ENCODE results near the gene HS6ST3.

The HS6ST3 gene

DNA sequence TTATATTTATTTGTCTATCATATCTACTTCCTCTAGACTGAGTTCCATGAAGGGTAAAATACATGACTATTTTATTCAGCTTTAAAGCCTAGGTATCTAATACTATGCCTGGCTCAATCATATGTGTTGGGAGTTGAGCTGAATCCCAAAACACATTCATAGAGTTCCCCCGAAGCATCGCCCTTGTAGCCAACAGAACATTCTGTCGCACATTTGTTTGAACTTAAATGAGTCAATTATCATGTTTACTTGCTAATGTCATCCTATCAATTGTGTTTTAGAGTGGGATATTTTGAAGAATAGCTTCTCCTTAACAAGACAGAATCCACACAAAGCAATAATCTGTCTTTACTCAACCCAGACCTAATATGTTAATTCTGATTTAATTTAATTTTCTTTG lies 252.4 kb downstream of the HS6ST3 start:
- DNase-seq = no peak

DNA sequence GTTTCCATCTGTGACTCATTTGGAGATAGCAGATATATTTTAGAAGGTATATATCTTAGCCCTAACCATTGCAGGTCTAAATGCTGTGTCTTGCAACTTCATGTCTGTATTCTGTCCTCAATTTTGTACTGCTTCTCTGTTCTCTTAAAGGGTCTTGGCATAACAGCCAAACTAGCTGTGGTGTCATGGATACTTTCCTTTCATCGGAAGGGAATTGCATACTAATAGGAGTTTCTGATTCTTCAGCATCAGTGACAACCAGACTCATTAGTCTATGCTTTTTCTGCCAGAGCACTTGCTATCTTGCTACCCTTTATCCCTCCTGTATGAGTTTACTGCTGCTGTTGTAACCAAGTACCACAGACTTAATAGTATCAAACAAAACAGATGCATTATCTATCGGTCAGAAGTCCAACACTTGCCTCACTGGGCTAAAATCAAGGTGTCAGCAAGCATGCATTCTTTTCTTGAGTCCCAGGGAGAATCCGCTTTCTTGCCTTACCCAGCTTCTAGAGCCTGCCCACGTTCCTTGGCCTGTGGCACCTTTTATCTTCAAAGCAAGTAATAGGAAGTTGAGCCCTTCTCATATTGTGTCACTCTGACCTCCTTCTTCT lies 253.1 kb downstream of the HS6ST3 start:
- DNase-seq = no peak

DNA sequence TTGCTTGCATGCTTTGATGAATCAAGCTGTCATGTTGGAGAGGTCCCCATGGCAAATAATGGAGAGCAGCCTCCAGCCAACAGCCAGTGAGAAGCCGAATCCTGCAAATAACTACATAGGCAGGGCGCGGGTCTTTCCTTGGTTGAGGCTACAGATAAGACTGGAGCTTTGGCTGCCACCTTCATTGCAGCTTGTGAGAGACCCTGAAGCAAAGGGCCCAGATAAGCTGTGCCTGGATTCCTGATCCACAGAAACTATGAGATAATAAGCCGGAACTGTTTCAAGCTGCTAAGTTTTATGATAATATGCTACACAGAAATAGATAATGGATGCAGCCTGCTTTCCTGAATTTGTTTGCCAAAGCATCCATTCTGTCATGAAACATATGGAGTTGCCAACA lies 257.0 kb downstream of the HS6ST3 start:
- DNase-seq = no peak

DNA sequence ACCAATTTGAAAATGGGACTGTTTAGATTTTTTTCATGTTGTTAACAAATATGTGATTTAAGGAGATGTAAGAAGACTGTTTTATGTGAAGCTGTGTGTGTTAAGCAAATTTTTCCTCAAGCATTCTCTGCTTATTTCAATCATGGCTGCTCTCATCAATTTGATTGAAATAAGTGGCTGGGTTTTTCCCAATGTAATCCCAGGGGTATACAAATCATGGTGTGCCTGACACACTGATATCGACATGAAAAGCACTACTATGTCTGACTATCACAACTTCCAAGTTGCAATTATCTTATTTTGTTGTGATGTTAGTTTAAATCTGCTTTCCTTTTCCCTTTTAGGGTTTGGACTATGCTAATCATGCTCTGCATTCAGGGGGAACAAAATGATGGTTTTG lies 283.7 kb downstream of the HS6ST3 start:
- no peak for DNase-seq

DNA sequence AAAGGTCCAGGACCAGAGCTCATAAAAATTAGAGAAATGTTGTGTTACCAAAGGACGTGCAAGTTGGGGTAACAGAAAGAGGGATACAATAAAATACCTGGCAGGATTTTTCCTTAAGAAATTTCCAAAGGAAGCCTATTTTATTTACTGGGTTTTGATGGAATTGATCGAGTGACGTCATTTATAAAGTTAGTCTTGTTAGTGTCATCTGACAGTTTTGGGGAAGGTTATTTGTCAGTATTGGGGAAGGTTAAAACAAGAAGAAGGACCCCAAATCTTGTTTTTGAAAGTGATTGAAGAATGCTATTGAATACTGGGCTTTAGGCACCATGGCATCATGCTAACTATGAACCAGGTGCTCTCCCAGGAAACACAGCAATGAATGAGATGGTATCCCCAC lies 287.9 kb downstream of the HS6ST3 start:
- DNase-seq = no peak

DNA sequence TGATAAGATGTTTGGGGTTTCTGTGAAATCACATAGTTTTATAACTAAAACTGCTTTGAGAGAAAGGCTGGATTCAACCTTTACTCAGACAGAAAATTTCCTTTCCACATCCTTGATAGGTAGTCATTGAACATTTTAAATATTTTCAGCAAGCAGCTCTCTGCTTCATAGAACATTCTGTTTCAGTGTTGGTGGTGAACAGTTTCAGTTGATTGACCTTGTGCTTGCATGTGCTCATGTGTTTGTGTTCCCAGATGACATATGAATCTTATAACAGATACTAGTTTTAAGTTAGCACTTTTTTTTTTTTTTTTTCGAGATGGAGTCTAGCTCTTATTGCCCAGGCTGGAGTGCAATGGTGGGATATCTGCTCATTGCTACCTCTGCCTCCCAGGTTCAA lies 290.1 kb downstream of the HS6ST3 start:
- DNase-seq = no peak

DNA sequence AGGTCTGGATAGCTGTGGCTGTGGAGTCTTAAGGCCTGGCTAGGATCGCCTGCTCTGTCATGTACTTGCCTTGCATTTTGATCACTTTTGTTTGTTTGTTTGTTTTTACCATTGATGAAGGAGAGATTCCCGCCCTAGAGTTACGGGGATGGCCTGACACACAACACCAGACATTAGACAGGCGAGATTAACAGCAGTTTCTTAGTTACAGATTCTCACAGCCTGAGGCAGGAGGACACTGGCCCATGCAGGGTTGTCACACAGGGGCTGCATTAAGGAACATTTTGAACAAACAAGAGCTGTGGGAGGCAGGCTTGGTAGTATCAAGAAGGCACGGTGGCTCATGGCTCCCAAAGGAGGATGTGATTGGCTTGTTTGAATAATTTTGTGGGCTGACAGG lies 291.8 kb downstream of the HS6ST3 start:
- DNase-seq = no peak

DNA sequence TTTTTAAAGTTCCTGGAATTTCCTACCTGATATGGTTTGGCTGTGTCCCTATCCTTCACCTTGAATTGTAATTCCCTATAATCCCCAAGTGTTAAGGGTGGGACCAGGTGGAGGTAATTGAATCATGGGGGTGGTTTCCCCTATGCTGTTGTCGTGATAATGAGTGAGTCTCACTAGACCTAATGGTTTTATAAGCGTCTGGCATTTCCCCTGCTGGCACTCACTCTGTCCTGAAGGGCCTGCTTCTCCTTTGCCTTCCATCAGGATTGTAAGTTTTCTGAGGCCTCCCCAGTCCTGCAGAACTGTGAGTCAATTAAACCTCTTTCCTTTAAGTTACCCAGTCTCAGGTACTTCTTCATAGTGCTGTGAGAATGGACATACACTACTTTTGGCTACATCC lies 298.7 kb downstream of the HS6ST3 start:
- no peak for DNase-seq

DNA sequence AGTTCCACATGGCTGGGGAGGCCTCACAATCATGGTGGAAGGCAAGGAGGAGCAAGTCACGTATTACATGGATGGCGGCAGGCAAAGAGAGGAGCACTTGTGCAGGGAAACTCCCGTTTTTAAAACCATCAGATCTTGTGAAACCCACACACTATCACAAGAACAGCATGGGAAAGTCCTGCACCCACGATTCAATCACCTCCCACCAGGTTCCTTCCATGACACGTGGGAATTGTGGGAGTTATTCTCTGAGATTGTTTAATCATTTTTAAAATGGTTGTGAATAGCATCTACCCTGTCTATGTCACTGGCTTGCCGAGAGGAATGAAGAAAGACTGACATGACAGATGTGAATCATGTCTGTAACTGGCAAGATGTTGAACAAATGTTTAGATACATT lies 301.7 kb downstream of the HS6ST3 start:
- DNase-seq = no peak

DNA sequence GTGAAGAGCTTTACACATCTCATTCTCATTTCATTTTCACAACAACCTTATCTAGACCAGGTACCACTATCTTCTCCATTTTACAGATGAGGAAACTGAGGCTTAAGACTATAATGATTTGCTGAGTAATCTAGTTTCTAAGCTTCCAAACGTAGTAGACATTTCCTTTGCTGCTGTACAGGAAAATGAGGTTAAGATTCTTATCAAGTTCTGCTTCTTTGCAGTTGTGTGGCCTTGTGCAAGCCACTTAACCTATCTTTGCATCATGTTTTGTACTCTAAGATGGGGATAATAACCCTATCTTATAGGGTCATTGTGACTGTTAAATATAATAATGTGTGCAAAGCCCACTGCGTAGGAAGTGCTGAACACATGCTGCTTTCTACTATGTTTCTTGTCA lies 307.9 kb downstream of the HS6ST3 start:
- DNase-seq = no peak

DNA sequence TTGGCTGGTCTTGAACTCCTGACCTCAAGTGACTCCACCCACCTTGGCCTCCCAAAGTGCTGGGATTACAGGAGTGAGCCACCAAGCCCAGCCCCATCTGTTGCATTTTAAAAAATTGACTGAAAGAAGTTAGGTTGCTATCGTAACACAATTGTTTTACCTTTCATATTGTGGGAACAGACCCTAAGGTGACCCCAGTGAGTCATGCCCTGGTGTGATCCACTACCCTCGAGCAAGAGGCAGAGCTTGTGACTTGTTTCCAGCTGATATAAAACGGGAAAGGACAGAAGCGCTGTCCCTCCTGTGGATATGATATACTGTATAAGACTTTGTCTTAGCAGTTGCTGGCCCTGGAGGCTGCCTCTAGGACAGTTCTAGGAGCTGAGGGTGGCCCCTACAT lies 308.6 kb downstream of the HS6ST3 start:
- no peak for DNase-seq

DNA sequence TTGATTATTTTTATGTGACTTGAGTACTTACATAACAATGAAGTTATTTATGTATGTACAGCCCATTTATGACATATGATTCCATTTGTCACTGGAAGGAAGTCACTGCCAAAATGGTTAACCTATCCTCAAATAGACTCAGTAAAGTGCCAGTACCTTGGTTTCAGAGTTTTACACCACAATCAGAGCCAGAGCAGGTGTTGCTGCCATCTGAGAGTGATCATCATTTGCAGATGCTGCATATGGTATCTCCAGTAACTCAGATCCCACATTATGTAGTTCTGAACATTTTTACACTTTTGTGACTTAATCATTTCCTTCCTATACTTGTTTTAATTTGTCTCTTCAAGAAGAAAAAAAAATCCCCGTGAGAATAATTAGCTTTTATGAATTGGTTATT lies 313.3 kb downstream of the HS6ST3 start:
- no peak for DNase-seq

DNA sequence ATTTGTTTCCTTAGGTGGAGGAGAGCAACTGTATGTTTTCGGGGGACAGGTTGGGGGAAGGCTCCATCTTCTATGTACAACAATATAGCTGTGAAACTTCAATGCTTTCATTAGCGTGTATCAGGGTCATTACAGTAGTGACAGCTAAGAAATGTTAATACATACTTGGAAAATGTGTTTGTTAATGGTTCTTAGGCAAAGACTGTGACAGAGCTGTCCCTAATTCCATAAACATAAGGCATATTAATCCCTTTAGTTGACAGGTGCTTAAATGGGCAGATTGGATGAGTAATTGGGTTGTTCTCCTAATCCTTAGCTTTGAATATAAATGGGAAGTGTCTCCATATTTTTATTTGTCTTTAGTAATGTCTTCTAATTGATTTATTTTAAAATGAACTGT lies 313.7 kb downstream of the HS6ST3 start:
- no peak for DNase-seq

DNA sequence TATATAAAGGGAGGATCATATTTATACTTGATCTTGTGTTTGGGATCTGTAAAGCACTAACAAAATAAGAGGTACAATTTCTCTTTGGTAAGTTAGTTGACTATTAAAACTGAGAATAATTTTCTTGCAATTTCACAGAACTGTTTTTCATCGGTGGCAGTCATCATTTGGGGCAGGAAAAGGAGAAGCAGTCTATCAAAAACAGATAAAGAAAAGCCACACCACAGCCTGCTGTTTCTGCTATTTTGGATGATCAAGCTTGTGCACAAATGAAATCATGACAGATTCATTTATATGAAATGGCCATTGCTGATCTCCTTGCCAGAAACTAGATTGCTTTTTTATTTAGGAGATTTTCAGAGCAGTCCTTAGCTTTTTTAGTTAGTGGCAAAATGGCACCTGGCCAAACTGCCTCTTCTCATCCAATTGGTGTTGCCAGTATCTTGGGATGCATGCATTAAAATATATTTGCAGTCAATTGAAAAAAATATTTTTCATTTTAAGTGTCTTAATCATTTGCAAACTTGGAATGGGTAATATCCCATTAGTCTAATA lies 326.0 kb downstream of the HS6ST3 start:
- DNase-seq = no peak

DNA sequence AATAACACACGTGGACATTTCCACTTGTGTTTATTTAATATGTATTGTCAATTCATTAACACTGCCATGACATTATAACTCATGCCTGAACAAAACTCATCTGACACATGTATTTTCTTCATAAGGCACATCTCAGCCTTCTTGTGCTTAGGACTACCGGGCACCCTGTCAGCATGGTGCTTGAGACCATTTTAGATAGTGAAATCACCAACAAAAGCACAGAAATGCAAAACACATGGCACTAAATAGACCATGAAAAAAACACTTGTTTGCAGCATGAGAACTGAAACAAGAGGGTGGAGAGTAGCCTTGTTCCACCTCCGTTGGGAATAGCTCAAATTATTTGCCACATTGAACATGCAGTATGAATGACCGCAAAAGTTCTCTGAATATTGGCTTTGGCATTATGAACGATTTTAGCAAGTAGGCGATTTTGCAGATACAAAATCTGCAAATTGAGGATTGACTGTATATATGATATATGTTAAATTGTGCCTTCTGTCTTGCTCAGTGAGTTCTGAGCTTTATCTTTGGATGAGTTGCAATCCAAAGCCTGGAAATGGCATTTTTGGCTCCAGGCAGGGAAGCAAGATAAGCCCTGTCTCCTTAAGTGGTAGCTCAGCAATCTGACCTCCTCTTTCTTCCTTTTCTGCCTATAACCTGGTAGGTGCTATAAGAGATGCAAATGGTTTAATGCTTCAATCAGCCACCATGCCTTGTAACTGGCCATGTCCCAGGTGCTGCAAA lies 328.2 kb downstream of the HS6ST3 start:
- no peak for DNase-seq

DNA sequence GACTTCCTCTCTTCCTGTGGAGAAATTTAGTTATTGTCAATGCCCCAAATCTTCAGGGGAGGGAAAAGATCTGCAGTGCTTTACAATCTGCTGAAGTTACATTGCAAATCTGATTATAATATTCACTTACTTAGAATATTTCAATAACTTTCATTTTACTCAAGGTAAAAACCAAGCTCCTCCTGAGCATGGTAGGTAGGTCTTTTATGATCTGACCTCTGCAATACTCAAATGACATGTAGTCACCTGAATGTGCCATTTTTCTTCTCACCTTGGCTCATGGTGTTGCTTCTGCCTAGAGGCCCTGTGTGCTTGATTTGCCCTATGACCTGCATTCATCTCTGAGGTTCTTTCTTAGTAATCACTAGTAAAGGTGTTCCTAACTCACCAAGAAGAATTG lies 331.4 kb downstream of the HS6ST3 start:
- no peak for DNase-seq

DNA sequence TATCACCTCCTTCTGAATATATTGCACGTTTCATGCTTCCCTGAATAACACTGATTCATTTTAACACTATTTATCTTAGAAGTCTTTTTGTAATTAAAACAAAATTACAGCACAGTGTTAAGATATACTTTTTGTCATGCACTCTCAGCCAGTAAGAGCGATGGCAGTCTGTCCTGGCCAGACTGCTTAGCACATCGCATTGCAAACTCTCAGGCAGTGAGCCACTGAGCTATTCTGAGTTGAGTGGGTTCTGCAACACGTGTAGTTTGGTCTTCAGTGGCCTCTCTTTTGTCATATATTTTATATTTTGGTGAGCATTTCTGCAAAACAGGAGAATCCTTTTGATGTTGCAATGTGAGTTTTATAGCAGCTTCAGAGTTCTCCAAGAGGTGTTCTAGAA lies 332.1 kb downstream of the HS6ST3 start:
- DNase-seq = no peak

DNA sequence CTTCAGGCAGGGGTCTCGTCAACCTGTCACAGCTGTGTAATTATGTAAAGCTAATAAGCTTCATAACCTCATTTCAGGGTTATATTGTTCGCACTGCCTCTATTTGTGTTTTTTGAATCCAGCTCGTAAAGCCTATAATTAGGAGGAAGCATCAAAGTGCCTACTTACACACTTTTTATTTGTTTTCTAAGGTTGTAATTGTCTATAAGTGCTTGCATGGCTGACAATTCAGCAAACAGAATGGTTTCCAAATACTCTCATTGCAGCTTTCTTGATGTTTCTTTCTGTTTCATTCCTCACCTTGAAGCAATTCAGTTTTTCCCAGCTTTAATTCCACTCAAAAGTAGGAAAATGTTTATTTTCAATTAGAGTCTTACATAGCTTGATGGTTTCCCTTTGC lies 336.3 kb downstream of the HS6ST3 start:
- DNase-seq = no peak

DNA sequence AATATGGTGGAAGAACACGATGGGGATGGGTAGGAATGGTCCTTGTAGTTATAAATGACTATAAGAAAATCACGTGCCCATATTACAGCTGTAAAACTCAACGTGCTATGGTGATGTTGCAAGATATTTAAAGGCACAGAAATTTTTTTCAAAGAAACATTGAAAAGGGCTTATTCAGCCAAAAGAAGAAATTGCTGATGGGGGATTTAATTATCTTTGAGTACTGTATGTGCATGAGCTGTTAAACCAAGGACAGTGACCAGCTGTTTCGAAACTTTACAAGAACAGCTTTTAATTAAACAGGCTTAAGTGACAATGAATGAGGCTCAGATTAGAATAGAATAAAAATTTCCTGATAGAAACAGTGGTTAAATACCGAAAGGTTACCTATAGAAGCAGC lies 339.0 kb downstream of the HS6ST3 start:
- no peak for DNase-seq

DNA sequence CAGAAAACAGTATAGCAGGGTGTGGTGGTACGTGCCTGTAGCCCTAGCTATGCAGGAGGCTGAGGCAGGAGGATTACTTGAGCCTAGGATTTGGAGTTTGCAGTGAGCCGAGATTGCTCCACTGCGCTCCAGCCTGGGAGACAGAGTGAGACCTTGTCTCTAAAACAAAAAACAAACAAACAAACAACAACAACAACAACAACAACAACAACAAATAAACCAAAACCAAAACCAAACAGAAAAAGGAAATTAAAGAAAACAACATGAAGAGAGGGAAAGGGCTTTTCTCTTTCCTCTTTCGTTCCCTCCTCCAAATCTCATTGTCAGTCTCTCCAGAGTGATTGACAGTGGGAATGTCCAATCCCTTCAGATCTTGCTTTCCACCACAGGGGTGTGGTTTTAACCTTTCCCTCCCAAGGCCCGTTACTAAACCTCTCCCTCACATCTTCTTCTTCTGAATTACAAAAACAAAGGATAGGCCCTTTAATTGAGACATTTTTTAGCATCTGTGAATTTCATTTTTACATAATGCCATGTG lies 341.2 kb downstream of the HS6ST3 start:
- DNase-seq = no peak

DNA sequence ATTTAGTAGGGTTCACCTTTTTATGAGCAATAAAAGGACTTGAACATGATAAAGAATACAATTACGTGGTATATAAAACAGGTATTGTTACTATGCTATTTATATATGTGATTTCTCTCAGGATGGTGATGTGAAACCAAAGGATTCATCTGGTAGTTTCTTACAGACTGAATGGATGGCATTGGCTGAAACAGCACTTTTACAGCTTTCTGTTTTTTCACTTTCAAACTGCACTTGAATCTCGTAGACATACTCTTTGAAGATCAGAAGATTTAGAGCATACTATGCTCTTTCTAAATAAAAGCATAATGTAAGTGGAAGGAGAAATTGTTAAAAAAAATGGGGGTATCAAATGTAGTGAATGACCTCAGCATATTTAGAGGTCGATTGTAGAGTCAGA lies 354.8 kb downstream of the HS6ST3 start:
- DNase-seq = no peak

DNA sequence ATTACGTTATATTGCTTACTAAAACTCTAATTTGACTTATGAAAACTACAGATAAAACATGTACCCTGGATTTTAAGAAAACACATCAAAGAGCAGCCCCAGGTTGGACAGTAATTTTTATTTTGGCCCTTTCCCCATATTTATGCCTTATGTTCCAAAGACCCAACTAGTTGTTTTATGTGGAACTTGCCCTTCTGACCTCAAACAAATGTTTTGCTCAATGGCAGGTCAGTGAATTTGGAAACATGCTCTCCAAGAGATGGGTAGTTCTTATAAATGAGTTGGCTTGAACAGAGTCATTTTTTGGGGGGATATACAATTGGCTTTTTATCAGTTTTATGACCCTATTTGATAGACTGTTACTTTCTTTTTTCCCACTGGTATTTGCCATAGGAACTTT lies 360.0 kb downstream of the HS6ST3 start:
- no peak for DNase-seq

DNA sequence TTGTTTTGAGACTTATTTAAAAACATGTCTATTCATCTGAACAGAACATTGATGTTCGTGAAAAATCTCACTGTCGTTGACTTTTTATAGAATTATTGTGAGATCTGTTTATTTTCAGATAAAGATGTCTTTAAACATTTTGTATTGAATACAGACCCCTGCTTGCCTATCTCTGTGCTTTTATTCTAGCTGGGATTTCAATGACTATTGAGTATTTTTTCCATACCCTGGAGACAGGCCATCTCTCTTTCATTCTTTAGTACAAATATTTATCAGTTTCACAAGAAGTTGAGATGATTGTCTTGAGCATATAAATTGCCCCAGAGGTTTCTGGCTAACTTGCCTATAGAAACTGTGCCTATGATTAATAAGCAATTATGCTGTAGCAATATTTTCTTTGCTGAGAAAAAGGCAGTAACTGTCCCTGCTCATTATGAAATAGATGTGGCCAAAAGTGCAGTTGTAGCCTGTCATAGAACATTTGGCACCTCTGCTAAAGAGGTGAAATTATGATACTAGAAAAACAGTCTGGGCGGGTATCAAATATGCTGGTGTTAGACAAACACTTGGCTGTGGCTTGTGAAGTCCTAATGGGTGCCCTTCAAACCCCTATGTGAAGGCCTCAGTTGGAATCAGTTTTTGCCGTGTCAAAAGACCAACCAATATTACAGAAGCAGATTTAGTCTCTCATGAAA lies 360.6 kb downstream of the HS6ST3 start:
- DNase-seq = no peak

DNA sequence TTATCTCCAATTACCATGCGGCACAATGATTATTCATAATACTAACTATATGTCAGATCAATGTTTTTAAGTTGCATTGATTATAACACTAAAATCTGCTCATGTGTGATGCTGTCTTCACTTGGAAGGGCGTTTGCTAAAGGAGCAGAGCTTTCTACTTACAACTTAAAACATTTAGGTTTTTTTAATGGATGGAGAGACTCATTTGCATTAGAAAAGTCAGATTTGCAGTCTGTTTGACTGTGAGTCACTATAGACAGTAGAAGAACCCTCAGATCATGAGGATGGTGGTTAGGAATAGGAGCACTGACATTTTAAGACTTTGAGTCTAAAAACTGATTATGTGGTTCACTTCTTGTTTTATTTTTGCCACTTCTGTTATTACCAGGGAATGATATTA lies 364.6 kb downstream of the HS6ST3 start:
- no peak for DNase-seq
